ENCODE measurements around the gene PLCD4.

PLCD4 gene

DNA sequence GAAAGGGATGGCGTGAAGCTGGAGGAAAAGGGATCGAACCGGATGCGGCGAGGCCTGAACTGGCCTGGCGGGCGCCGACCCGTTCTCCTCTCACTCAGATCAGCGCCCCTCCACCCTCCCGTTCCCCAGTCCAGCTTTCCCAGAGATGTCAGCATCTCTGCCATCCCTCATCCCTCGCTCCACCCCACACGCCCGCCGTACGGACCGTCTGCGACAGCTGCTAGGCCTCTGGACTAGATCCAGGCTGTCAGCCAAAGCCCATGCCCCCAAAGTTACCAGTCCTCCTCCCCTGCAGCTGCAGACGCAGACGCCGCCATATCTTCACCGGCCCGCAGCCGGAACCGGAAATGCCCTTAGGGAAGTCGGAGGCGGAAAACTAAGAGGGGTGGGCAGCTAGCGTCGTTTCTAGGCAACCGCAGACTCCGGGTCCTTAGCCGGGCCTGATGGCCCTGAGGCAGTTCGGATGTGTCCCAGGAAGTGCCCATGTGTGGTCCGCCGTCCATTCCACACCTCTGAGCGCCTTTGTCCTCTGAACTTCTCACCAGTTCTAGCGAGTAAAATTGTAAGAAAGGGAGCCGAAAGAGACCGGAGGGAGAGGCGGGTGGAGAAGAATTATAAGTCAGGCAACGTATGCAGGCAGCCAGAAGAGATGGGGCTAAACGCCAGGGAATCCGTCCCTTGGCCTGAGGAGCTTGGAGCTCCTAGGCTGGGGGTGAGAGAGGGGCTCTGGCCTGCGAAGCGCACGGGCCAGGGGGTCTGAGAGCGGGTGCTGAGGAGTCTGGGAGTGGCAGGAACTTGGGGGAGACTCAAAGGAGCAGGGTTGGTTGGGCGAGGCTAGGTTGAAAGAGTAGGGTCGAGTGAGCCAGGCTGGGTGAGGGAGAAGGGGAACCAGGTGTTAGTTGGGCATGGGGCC, 64.2 kb downstream of the PLCD4 start, which contains the start of the genes RNF25 and STK36:
TSS of gene RNF25 (minus strand) at position 349 of the 913 bp plus-strand sequence. CDS start at position 317, 32 bp downstream.
TSS of gene STK36 (plus strand) at position 433 of the 913 bp plus-strand sequence. CDS start 744 bp downstream, outside the sequence.
- DNase-seq = peak; percentile 49 to 84

DNA sequence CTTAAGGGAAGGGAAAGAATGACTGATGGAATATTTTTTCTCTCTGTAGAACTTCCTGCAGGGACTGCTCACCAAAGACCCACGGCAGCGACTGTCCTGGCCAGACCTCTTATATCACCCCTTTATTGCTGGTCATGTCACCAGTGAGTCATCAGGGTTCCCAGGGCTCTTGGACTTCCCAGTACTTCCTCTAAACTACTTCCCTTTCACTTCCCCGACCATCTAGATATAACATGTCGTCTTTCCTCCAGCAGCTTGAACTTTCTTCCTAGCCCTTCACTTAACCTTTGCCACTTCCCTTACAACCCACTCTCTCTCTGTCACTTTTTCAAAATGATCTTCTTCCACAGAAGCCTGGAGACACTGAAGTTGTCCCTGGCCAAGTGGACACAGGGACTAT, 71.4 kb downstream of the PLCD4 start:
- no peak for DNase-seq

DNA sequence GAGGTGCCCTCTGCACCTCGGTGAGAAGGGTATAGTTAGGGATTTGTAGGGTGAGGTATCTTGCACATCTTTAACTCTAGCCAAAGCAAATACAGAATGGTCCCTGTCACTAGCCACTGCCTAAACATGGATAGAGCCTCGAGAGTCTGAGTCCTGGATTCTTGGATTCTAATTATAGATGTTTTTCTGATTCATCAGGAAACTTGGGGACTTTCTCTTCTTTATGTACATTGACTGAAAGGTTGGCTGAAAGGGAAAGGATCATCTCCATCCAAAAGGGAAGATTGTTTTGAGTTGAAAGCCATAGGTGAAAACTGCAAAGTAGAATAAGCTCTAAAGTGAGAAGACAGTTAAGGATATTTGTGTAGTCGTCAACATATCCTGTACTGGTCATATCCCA, 72.4 kb downstream of the PLCD4 start:
- no peak for DNase-seq
